ENCODE measurements around the gene VIPAS39. TPM values are rescaled to one million over a fixed set of nuclear protein-coding genes. Genes with fewer than 3 reads are reported as not detected.

Gene VIPAS39
- total RNA-seq, 1 experiment from 2014 or later: 18.5 TPM

GRCh38 chr14:77438596-77438995 lies 18.8 kb downstream of the VIPAS39 start:
- WGBS (ENCODE audit: extremely low coverage, insufficient read length, low lambda C conversion rate): no CpG with 5 or more reads among the region's 1 CpG
- Histone ChIP-seq H3K14ac (ENCODE audit: insufficient read depth, low read length) (no peak overlapping the region), H3T11ph (ENCODE audit: low read length) (no peak overlapping the region), H2BK12ac (ENCODE audit: insufficient read length, low read depth, low read length) (no peak overlapping the region), H4K20me1 (ENCODE audit: control insufficient read depth, insufficient read depth, insufficient read length) (no peaks in the 10 kb centered on the region), H2BK5ac (ENCODE audit: insufficient read length, low read length) (no peak overlapping the region), H4K5ac (ENCODE audit: insufficient read length, low read depth, low read length) (no peak overlapping the region), H3K9ac (ENCODE audit: extremely low read depth, insufficient read length, low read length) (no peak overlapping the region), H4K8ac (replicated peaks; ENCODE audit: insufficient read length, low read depth, low read length) (no peak overlapping the region), H3K4ac (ENCODE audit: low read depth, low read length) (no peak overlapping the region), H3K23me2 (ENCODE audit: insufficient read length, low read depth, low read length, poor library complexity, severe bottlenecking) (no peaks in the 10 kb centered on the region), H2AFZ (ENCODE audit: low read length) (no peak overlapping the region), H2BK15ac (ENCODE audit: low read depth, low read length) (no peak overlapping the region), H4K91ac (ENCODE audit: insufficient read length, low read depth, low read length) (no peak overlapping the region), H2BK120ac (ENCODE audit: low read depth, low read length, poor library complexity, severe bottlenecking) (no peak overlapping the region), H3K27me3 (ENCODE audit: insufficient read depth, low read length) (no peaks in the 10 kb centered on the region), H3K79me2 (ENCODE audit: insufficient read depth, low read length) (no peaks in the 10 kb centered on the region), H3K9me3 (ENCODE audit: control insufficient read depth, low read depth, low read length) (no peaks in the 10 kb centered on the region), H3K4me2 (ENCODE audit: insufficient read depth, insufficient read length, low read length) (no peak overlapping the region), H2BK20ac (ENCODE audit: low read depth, low read length, poor library complexity, severe bottlenecking) (no peak overlapping the region), H3K18ac (ENCODE audit: insufficient read length, low read depth, low read length) (no peak overlapping the region), H3K56ac (ENCODE audit: insufficient read length, low read depth, low read length) (no peak overlapping the region), H3K23ac (ENCODE audit: insufficient read length, low read depth, low read length) (no peak overlapping the region), H3K27ac (ENCODE audit: insufficient read length, low read depth, low read length) (no peak overlapping the region), H2AK5ac (ENCODE audit: insufficient read length, low read length) (no peak overlapping the region), H3K4me1 (ENCODE audit: insufficient read depth, low read length) (no peaks in the 10 kb centered on the region), H3K79me1 (ENCODE audit: insufficient read depth, low read depth, low read length, poor library complexity, severe bottlenecking) (no peaks in the 10 kb centered on the region)
- no peaks in the 10 kb centered on the region for H3K27me3 Mint-ChIP-seq (ENCODE audit: low read depth)
- no peak overlapping the region for H3K4me3 Mint-ChIP-seq
- H3K36me3 Mint-ChIP-seq (ENCODE audit: insufficient read depth in 1 of 3, low read depth in 3 of 3): peaks cover 16 to 60% (median 46%) of the 10 kb centered on the region in 3 experiments
- DNase-seq: no peak
- TF ChIP-seq CTCF (conservative IDR thresholded peaks at IDR 0.05): no peak
- H3K27ac Mint-ChIP-seq: no peak overlapping the region
- H3K4me1 Mint-ChIP-seq: no peaks in the 10 kb centered on the region
- no peaks in the 10 kb centered on the region for H3K9me3 Mint-ChIP-seq
